ENCODE measurements around the gene PGAP6. TPM values are rescaled to one million over a fixed set of nuclear protein-coding genes. Genes with fewer than 3 reads are reported as not detected.

The PGAP6 gene
- total and polyA plus RNA-seq, 9 of the 15 experiments (the other 6 are each of a cell fraction or from before 2014, with no cell fraction given), result 0.45 to 50.2 (median 39.3) TPM

DNA sequence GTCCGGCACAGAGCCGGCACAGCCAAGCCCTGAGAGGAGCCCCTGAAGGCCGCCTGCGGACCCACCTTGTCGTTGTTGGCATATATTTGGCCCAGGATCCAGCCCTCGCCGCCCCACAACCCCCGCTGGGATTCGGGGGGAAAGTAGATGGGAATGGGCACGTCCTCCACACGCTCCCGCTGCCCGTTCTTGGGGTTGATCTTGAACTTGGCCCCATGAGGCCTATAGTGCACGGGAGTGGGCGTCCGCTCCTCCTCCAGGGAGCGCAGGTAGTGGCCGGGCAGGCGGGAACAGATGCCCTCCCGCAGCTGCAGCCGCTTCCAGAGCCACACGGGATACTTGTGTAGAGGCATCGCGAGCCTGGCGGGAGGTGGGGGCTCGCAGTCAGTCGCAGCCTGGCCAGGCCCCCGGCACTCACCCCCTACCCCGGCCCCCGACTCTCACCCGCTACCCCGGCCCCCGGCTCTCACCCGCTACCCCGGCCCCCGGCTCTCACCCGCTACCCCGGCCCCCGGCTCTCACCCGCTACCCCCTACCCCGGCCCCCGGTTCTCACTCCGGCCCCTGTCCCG, 11.8 kb downstream of the PGAP6 start (continued):
- TF ChIP-seq, protein P1, sequence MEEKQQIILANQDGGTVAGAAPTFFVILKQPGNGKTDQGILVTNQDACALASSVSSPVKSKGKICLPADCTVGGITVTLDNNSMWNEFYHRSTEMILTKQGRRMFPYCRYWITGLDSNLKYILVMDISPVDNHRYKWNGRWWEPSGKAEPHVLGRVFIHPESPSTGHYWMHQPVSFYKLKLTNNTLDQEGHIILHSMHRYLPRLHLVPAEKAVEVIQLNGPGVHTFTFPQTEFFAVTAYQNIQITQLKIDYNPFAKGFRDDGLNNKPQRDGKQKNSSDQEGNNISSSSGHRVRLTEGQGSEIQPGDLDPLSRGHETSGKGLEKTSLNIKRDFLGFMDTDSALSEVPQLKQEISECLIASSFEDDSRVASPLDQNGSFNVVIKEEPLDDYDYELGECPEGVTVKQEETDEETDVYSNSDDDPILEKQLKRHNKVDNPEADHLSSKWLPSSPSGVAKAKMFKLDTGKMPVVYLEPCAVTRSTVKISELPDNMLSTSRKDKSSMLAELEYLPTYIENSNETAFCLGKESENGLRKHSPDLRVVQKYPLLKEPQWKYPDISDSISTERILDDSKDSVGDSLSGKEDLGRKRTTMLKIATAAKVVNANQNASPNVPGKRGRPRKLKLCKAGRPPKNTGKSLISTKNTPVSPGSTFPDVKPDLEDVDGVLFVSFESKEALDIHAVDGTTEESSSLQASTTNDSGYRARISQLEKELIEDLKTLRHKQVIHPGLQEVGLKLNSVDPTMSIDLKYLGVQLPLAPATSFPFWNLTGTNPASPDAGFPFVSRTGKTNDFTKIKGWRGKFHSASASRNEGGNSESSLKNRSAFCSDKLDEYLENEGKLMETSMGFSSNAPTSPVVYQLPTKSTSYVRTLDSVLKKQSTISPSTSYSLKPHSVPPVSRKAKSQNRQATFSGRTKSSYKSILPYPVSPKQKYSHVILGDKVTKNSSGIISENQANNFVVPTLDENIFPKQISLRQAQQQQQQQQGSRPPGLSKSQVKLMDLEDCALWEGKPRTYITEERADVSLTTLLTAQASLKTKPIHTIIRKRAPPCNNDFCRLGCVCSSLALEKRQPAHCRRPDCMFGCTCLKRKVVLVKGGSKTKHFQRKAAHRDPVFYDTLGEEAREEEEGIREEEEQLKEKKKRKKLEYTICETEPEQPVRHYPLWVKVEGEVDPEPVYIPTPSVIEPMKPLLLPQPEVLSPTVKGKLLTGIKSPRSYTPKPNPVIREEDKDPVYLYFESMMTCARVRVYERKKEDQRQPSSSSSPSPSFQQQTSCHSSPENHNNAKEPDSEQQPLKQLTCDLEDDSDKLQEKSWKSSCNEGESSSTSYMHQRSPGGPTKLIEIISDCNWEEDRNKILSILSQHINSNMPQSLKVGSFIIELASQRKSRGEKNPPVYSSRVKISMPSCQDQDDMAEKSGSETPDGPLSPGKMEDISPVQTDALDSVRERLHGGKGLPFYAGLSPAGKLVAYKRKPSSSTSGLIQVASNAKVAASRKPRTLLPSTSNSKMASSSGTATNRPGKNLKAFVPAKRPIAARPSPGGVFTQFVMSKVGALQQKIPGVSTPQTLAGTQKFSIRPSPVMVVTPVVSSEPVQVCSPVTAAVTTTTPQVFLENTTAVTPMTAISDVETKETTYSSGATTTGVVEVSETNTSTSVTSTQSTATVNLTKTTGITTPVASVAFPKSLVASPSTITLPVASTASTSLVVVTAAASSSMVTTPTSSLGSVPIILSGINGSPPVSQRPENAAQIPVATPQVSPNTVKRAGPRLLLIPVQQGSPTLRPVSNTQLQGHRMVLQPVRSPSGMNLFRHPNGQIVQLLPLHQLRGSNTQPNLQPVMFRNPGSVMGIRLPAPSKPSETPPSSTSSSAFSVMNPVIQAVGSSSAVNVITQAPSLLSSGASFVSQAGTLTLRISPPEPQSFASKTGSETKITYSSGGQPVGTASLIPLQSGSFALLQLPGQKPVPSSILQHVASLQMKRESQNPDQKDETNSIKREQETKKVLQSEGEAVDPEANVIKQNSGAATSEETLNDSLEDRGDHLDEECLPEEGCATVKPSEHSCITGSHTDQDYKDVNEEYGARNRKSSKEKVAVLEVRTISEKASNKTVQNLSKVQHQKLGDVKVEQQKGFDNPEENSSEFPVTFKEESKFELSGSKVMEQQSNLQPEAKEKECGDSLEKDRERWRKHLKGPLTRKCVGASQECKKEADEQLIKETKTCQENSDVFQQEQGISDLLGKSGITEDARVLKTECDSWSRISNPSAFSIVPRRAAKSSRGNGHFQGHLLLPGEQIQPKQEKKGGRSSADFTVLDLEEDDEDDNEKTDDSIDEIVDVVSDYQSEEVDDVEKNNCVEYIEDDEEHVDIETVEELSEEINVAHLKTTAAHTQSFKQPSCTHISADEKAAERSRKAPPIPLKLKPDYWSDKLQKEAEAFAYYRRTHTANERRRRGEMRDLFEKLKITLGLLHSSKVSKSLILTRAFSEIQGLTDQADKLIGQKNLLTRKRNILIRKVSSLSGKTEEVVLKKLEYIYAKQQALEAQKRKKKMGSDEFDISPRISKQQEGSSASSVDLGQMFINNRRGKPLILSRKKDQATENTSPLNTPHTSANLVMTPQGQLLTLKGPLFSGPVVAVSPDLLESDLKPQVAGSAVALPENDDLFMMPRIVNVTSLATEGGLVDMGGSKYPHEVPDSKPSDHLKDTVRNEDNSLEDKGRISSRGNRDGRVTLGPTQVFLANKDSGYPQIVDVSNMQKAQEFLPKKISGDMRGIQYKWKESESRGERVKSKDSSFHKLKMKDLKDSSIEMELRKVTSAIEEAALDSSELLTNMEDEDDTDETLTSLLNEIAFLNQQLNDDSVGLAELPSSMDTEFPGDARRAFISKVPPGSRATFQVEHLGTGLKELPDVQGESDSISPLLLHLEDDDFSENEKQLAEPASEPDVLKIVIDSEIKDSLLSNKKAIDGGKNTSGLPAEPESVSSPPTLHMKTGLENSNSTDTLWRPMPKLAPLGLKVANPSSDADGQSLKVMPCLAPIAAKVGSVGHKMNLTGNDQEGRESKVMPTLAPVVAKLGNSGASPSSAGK (IDR thresholded peaks at IDR 0.05), result no peak
- TF ChIP-seq, protein P2, sequence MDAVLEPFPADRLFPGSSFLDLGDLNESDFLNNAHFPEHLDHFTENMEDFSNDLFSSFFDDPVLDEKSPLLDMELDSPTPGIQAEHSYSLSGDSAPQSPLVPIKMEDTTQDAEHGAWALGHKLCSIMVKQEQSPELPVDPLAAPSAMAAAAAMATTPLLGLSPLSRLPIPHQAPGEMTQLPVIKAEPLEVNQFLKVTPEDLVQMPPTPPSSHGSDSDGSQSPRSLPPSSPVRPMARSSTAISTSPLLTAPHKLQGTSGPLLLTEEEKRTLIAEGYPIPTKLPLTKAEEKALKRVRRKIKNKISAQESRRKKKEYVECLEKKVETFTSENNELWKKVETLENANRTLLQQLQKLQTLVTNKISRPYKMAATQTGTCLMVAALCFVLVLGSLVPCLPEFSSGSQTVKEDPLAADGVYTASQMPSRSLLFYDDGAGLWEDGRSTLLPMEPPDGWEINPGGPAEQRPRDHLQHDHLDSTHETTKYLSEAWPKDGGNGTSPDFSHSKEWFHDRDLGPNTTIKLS (IDR thresholded peaks at IDR 0.05; ENCODE audit: borderline replicate concordance, low read depth), result no peak
- TF ChIP-seq SMC3 (conservative IDR thresholded peaks at IDR 0.05; ENCODE audit: insufficient read depth, low read depth, low read length) (no peak), YBX1 (IDR thresholded peaks at IDR 0.05) (no peak), RBBP5 (IDR thresholded peaks at IDR 0.05; ENCODE audit: borderline replicate concordance, insufficient read depth, low read length, poor library complexity, severe bottlenecking) (peak; percentile 77), MAZ (CRISPR knock-in tag; conservative IDR thresholded peaks at IDR 0.05 in 1 of 2, IDR thresholded peaks at IDR 0.05 in 1 of 2) (peak in 1 of 2 experiments; percentile 23; a peak in 1 of 4 replicates), SMAD2 (IDR thresholded peaks at IDR 0.05; ENCODE audit: low read depth, low read length) (no peak), TCF7 (IDR thresholded peaks at IDR 0.05; ENCODE audit: borderline replicate concordance) (no peak)
- TF ChIP-seq, protein P3, sequence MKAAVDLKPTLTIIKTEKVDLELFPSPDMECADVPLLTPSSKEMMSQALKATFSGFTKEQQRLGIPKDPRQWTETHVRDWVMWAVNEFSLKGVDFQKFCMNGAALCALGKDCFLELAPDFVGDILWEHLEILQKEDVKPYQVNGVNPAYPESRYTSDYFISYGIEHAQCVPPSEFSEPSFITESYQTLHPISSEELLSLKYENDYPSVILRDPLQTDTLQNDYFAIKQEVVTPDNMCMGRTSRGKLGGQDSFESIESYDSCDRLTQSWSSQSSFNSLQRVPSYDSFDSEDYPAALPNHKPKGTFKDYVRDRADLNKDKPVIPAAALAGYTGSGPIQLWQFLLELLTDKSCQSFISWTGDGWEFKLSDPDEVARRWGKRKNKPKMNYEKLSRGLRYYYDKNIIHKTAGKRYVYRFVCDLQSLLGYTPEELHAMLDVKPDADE (conservative IDR thresholded peaks at IDR 0.05; ENCODE audit: control insufficient read depth, low read depth, low read length), result peak; percentile 38; the same call in 1 of the 2 replicates
- TF ChIP-seq, protein P4, sequence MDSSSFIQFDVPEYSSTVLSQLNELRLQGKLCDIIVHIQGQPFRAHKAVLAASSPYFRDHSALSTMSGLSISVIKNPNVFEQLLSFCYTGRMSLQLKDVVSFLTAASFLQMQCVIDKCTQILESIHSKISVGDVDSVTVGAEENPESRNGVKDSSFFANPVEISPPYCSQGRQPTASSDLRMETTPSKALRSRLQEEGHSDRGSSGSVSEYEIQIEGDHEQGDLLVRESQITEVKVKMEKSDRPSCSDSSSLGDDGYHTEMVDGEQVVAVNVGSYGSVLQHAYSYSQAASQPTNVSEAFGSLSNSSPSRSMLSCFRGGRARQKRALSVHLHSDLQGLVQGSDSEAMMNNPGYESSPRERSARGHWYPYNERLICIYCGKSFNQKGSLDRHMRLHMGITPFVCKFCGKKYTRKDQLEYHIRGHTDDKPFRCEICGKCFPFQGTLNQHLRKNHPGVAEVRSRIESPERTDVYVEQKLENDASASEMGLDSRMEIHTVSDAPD (CRISPR knock-in tag; IDR thresholded peaks at IDR 0.05), result no peak
- TF ChIP-seq, protein P5, sequence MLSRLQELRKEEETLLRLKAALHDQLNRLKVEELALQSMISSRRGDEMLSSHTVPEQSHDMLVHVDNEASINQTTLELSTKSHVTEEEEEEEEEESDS (CRISPR knock-in tag; IDR thresholded peaks at IDR 0.05), result no peak

Measured in K562 (cell line).